HCEC 1CT (cell line): ENCODE data around the gene AP2M1.
"Not testable (repeated sequence)": the region's sequence is repeated elsewhere in the genome, so short reads cannot be mapped to it uniquely, and the experiment has no call there.

ENCODE experiments used
- DNase-seq: peaks from one replicate; pipeline ENCODE4 v3.0.0-alpha.2; 2017

Gene AP2M1

GRCh38 chr3:184158404-184158803 is 16.3 kb upstream of the AP2M1 start:
- no peak for DNase-seq

- peak; percentile 46 for DNase-seq
Measured at GRCh38 chr3:184160456-184160855, 14.2 kb upstream of the AP2M1 start.

GRCh38 chr3:184162571-184163070 is 12.0 kb upstream of the AP2M1 start:
- not testable (repeated sequence) for DNase-seq

GRCh38 chr3:184164648-184165330 is 9.9 kb upstream of the AP2M1 start:
- DNase-seq: no peak

GRCh38 chr3:184165543-184165942 is 9.1 kb upstream of the AP2M1 start:
- DNase-seq: no peak

- DNase-seq: no peak
Measured at GRCh38 chr3:184166671-184167070, 8.0 kb upstream of the AP2M1 start.

GRCh38 chr3:184167786-184168185 is 6.9 kb upstream of the AP2M1 start:
- DNase-seq: no peak

- no peak for DNase-seq
Measured at GRCh38 chr3:184168363-184169120, 6.1 kb upstream of the AP2M1 start.

GRCh38 chr3:184169896-184170875 is 4.5 kb upstream of the AP2M1 start:
- no peak for DNase-seq

GRCh38 chr3:184171562-184171961 is 3.1 kb upstream of the AP2M1 start:
- no peak for DNase-seq

GRCh38 chr3:184172681-184173373 is 1.8 kb upstream of the AP2M1 start:
- DNase-seq: no peak

- DNase-seq: no peak
Measured at GRCh38 chr3:184173374-184173722, 1.3 kb upstream of the AP2M1 start.

- no peak for DNase-seq
Measured at GRCh38 chr3:184174284-184174645, 390 bp upstream of the AP2M1 start.

GRCh38 chr3:184175506-184175905 is 851 bp downstream of the AP2M1 start:
- no peak for DNase-seq

- DNase-seq: no peak
Measured at GRCh38 chr3:184175981-184176376, 1.3 kb downstream of the AP2M1 start.

GRCh38 chr3:184176377-184177330 is 2.0 kb downstream of the AP2M1 start:
- DNase-seq: peak; percentile 98

GRCh38 chr3:184177331-184177731 is 2.7 kb downstream of the AP2M1 start:
- no peak for DNase-seq

- no peak for DNase-seq
Measured at GRCh38 chr3:184177767-184178306, 3.2 kb downstream of the AP2M1 start.

- DNase-seq: no peak
Measured at GRCh38 chr3:184178521-184179138, 4.0 kb downstream of the AP2M1 start.

GRCh38 chr3:184180165-184180564 is 5.5 kb downstream of the AP2M1 start:
- DNase-seq: peak; percentile 63

- no peak for DNase-seq
Measured at GRCh38 chr3:184181596-184181995, 6.9 kb downstream of the AP2M1 start.
